Stimulated activated CD4-positive, alpha-beta T cell treated with anti-CD3 and anti-CD28 coated beads, Interleukin-4, amount 100 ng/mL, for 1 hour (primary cell): ENCODE measurements around the gene ZNF677.
"Not testable (repeated sequence)": the region's sequence is repeated elsewhere in the genome, so short reads cannot be mapped to it uniquely, and the experiment has no call there.

Experiments used
- DNase-seq: peaks from one replicate; pipeline ENCODE4 v3.0.0-alpha.2; 2020

Gene ZNF677

DNA sequence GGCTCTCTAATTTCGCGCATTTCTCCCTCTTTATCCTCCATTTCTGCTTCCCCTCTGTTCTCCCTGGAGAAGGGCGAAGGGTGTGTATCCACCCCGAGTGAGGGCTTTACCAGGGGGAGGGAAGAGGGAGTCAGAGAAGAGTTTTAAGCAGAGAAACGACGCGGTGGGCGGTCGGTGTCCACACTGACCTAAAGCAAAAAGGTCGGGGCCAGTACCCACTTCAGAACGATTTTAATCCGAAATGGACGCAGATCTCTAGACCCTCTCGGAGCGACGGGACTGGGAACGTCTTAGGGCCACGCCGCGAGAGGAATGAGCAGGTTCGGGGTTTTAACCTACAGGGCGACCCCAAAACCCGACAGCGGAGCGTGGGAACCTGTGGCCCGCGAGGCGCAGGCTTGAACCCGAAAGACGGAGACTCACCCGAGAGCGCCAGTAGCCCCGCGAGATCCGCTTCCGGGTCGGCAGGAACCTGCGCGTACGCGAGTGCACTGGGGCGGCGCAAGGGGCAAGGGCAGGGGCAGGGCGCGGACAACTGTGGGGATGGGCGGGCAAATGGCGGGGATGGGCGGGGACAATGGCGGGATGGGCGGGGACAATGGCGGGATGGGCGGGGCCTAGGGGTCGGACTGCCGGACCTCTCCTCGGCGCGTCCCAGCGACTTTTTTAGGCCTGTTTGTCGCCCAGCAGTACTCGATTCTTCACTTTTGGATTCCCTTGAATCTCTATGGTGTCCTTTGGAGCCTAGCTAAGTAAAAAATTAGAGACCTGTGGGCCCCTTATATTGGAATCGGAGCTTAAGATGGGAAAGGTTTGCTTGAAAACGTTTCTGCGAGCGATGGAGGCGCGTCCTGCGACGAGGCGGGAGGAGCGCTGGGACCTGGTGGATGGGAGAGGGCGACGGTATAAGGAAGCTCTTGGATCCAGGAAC is at the start of gene ZNF677:
TSS of gene ZNF677 (minus strand) at position 463 of the 931 bp plus-strand sequence. CDS start 3,323 bp downstream, outside the sequence.
- DNase-seq = peak; percentile 83

DNA sequence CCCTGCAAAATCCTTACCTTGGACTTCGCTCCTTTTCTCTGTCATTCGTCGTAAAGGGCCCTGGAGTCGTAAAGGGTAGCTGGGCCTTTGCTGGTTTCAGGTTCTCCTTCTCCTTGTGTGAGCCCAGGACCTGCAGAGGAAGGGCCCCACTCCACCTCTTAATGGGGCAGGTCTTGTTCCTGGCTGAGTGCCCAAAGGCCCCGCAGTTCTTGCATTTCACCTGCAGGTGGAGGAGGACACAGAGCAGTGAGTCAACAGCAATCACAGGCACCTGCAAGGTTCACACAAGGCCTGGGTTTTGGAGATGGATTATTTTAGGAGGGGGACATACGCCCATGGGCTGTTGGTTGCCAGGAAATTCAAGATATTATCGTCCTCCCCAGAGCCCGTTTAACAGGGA is 46.7 kb upstream of the ZNF677 start:
- DNase-seq = not testable (repeated sequence)

DNA sequence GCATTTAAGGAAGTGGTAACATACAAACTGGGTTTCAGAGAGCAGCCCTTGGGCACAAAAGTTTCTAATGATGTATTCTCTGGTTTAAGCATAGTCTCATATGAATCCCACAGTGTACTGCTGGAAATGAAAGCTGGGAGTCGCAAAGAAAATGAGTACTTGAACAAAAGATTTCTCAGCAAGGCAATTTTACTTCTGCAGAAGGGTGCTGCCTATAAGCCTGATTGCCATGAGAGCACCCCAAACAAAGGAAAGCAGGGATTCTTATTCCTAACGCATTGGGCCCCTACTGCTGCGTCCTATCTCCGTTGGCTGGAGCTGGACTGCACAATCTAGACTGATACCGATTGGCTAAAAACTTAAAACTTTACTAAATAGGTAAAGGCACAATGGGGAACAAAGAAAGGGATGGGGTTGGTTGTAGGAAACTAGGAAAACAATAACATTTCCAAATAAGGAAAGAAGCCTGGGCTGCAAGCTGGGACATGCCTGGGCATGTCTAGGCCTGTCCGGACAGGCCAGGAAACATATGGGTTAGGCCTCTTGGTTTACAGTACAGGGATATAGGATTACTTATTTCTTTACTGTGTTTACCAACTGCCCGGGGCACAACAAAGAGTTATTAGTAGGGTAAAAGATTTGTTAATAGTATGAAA is 40.2 kb upstream of the ZNF677 start:
- no peak for DNase-seq

DNA sequence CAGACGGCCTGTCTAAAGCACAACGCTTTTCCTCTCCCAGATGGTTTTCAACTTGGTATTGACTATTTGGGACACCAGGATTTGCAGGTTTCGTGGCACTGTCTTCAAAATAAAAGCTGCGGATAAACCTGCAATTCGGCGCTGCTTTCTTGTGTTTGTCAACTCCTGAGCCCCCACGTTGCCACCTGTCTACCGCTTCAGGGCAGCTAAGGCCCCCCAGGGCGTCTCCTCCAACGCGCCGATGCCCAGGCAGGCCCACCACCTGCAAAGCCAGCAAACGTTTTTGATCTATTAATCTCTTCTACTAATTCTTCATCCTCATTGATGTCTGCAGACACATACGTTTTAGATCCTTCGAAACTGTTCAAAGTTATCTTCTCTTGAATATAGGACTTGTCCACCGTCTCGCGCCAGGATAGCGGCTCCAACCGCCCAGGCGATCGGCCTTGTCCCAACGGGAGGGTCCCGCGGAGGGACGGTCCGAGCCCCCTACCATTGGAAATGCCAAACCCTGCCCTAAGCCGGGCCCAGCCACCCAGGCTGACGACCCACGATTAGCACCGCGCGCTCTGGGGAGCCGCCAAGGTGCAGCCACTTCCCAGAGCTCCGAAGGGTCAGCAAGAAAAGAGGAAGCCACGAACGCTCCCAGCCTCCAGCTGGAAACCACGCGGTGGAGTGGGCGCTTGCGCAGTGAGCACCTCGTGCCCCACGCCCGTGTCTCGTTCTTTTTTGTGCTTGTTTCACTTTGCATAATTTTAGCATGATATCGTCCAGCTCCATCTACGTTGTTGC is 36.3 kb upstream of the ZNF677 start:
- DNase-seq = no peak

DNA sequence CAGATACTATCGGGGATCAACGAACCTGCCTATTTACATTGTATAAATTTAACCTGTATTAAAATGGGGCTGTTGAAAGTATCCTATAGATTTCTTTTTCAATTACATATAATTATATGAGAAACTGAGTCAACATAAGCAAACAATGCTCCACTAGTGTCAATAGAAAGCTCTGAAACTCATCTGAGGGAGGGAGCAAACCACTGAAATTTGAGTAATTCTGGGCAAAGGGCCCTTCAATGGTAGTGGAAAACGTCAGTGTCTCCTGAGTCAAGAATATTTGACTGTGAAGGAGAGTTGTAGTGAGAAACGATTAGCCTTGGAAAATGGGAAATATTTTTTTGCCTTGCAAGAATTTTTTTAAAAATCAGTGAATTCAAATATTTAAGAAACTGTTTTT is 30.4 kb upstream of the ZNF677 start:
- no peak for DNase-seq

DNA sequence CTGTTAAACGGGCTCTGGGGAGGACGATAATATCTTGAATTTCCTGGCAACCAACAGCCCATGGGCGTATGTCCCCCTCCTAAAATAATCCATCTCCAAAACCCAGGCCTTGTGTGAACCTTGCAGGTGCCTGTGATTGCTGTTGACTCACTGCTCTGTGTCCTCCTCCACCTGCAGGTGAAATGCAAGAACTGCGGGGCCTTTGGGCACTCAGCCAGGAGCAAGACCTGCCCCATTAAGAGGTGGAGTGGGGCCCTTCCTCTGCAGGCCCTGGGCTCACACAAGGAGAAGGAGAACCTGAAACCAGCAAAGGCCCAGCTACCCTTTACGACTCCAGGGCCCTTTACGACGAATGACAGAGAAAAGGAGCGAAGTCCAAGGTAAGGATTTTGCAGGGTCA is 27.3 kb upstream of the ZNF677 start:
- not testable (repeated sequence) for DNase-seq

DNA sequence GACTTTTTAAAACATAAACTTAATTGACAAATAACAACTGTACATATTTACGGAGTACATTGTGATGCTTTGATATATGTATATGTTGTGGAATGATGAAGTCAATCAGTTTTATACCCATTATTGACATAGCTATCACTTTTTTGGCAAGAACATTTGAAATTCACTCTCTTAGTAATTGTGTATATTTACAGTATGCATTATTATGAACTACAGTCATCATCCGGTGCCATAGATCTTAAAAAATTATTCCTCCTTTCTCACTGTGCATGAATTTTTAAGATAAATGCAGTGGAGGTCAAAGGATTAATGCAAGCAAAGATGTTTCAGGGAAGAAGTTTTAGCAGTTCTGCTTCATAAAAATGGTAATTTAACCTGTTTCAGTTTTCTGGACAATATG is 20.8 kb upstream of the ZNF677 start:
- DNase-seq = no peak

- DNase-seq = no peak
Measured at GRCh38 chr19:53272044-53272443, 17.4 kb upstream of the ZNF677 start.

- not testable (repeated sequence) for DNase-seq
Measured at GRCh38 chr19:53269861-53270260, 15.2 kb upstream of the ZNF677 start.

- DNase-seq = not testable (repeated sequence)
Measured at GRCh38 chr19:53267623-53268022, 12.9 kb upstream of the ZNF677 start, which contains the start of gene VN1R4. TSS of gene VN1R4 (minus strand) at chr19:53267723. CDS start at chr19:53267665, 58 bp downstream.

DNA sequence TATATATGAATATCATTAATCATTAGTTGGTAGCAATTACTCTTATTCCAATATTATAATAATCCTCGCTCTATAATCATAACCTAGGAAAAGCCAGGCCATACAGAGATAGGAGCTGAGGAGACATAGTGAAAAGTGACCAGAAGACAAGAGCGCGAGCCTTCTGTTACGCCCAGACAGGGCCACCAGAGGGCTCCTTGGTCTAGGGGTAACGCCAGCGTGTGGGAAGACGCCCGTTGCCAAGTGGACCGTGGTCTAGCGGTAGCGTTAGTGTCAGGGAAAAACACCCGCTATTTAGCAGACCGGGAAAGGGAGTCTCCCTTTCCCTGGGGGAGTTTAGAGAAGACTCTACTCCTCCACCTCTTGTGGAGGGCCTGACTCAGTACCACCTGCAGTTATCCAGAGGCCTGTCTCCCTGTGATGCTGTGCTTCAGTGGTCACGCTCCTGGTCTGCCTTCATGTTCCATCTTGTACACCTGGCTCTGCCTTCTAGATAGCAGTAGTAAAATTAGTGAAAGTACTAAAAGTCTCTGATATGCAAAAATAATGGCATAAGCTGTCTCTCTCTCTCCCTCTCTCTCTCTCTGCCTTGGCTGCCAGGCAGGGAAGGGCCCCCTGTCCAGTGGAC is 3.2 kb upstream of the ZNF677 start, which contains the start of gene VN1R2:
TSS of gene VN1R2 (plus strand) at position 578 of the 628 bp plus-strand sequence. CDS start 84 bp downstream, outside the sequence.
- not testable (repeated sequence) for DNase-seq

DNA sequence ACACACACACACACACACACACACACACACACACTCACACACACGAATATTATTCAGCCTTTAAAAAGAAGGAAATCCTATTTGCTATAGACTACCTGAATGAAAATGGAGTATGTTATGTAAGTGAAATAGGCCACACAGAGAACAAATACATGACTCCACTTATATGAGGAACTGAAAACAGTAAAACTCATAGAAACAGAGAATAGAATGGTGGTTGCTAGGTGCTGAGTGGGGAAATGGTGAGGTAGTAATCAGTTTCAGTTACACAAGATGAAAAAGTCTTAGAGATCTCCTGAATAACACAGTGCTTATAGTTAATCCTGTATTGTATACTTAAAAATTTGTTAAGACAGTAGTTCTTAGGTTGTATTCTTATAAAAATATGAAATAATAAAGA is 8.2 kb downstream of the ZNF677 start:
- DNase-seq = no peak

- no peak for DNase-seq
Measured at GRCh38 chr19:53237114-53237777, 17.4 kb downstream of the ZNF677 start.

DNA sequence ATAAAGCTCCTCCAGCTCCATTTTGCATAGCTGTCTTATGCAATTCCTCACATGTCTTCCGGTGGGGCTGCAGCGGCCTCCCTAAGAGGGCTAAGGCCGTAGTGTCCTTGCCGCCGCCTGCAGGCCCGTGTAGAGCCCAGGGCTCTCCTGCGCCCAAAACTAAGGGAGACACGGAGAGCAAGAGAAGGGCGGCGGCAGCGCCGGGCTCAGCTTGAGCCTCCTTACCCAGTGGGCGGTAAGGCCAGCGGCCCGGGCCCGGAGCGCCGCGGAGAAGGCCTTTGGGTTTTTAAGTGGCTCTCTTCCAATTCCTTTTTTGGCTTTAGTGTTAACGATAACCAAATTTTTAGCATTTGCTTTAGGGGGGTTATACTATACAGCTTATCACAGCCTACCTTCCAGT is 30.1 kb downstream of the ZNF677 start:
- no peak for DNase-seq

DNA sequence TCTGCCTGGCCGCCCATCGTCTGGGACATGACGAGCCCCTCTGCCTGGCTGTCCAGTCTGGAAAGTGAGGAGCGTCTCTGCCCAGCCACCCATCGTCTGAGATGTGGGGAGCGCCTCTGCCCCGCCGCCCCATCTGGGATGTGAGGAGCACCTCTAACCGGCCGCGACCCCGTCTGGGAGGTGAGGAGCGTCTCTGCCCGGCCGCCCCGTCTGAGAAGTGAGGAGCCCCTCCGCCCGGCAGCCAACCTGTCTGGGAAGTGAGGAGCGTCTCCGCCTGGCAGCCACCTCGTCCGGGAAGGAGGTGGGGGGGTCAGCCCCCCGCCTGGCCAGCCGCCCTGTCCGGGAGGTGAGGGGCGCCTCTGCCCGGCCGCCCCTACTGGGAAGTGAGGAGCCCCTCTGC is 32.0 kb downstream of the ZNF677 start:
- DNase-seq = not testable (repeated sequence)

DNA sequence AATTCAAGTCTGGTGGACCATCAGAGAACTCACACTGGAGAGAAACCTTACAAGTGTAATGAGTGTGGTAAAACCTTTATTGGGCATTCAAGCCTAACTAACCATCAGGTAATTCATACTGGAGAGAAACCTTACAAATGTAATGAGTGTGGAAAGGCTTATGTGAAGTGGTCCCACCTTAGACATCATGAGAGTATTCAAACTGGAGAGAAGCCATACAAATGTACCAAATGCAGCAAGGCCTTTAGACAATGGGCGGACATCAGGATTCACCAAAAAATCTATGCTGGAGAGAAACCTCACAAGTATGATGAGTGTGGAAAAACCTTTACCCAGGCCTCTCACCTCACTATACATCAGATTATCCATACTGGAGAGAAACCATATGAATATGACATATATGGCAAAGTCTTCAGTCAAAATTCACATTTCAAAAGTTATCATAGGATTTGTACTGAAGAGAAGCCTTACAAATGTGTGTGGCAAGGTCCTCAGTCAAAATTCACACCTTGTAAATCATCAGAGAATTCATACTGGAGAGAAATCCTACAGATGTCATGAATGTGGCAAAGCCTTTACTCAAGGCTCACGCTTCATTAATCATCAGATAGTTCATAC is 41.9 kb downstream of the ZNF677 start:
- DNase-seq = no peak

GRCh38 chr19:53211554-53211953 is 43.1 kb downstream of the ZNF677 start:
- DNase-seq = not testable (repeated sequence)

- DNase-seq = peak; percentile 99
Measured at GRCh38 chr19:53196777-53197396, 57.8 kb downstream of the ZNF677 start.

GRCh38 chr19:53195265-53195903 is 59.3 kb downstream of the ZNF677 start:
- peak; percentile 64 for DNase-seq

GRCh38 chr19:53193535-53194222 is 61.0 kb downstream of the ZNF677 start:
- DNase-seq = no peak
